Measurements from ENCODE around the gene SCRN1. TPM values are rescaled to one million over a fixed set of nuclear protein-coding genes. Genes with fewer than 3 reads are reported as not detected.

Gene SCRN1
- total and polyA plus RNA-seq, 2 experiments from 2014 or later = 47.1 to 73.5 TPM

DNA sequence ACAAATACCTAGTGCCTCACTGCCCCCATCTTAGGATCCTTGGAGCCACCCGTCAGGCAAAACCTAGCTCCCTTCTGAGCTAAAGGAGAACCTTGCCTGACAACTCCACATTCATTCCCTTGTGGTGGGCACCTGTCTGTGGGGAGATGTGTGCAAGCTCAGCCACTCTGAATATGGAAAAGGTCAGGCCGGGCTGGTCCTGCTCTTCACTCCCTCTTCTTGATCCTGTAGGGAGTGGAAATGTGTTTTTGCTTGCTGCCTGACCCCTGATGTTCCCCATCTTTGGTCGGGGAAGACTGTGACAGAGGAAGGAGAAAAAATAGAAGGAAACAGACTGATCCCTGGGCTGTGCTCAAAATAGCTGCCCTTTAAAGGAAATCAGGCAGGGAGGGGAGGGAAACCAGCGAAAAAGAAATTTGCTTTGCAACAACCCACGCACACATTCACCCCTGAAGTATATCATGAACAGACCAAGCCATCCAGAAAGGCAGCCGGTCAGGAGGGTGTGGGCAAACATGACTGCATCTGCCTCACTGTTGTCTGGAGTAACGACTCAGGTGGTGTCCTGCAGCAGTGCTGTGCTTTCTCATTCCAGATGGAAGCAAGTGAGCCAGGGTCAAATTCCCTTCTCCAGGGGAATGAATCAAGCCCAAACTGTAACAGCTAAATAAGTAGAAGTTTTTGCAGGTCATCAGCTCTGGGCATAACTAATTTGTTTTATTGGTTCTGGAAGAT, 74.0 kb downstream of the SCRN1 start:
- H3K27ac ChIP-seq = no peak overlapping the region
- no peaks in the 10 kb centered on the region for H4K20me1 ChIP-seq (ENCODE audit: insufficient read depth, poor library complexity, severe bottlenecking)
- H3K4me1 ChIP-seq (ENCODE audit: insufficient read depth) = no peaks in the 10 kb centered on the region
- no peaks in the 10 kb centered on the region for H3K79me2 ChIP-seq
- H3K36me3 ChIP-seq (replicated peaks; ENCODE audit: insufficient read depth, low read depth) = no peaks in the 10 kb centered on the region
- TF ChIP-seq, protein P1, sequence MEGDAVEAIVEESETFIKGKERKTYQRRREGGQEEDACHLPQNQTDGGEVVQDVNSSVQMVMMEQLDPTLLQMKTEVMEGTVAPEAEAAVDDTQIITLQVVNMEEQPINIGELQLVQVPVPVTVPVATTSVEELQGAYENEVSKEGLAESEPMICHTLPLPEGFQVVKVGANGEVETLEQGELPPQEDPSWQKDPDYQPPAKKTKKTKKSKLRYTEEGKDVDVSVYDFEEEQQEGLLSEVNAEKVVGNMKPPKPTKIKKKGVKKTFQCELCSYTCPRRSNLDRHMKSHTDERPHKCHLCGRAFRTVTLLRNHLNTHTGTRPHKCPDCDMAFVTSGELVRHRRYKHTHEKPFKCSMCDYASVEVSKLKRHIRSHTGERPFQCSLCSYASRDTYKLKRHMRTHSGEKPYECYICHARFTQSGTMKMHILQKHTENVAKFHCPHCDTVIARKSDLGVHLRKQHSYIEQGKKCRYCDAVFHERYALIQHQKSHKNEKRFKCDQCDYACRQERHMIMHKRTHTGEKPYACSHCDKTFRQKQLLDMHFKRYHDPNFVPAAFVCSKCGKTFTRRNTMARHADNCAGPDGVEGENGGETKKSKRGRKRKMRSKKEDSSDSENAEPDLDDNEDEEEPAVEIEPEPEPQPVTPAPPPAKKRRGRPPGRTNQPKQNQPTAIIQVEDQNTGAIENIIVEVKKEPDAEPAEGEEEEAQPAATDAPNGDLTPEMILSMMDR (IDR thresholded peaks at IDR 0.05; ENCODE audit: poor library complexity) = no peak
- no peak for TF ChIP-seq EZH2 (IDR thresholded peaks at IDR 0.05; ENCODE audit: borderline replicate concordance)
- TF ChIP-seq EZH2phosphoT487 (IDR thresholded peaks at IDR 0.05; ENCODE audit: low read depth, severe bottlenecking, unreplicated experiment) = no peak
- H3K9me3 ChIP-seq (ENCODE audit: low read depth) = no peaks in the 10 kb centered on the region
- no peaks in the 10 kb centered on the region for H3K27me3 ChIP-seq
- 79% methylated on average over 7 of the region's 7 CpGs for WGBS (ENCODE audit: low lambda C conversion rate, missing lambda C conversion rate)
- no peak overlapping the region for H3K4me2 ChIP-seq
- no peak overlapping the region for H2AFZ ChIP-seq
- DNase-seq (ENCODE audit: low spot score) = no peak
- H3K4me3 ChIP-seq = no peak overlapping the region
- H3K9me2 ChIP-seq (replicated peaks; ENCODE audit: insufficient read depth) = no peaks in the 10 kb centered on the region

- no peaks in the 10 kb centered on the region for H3K79me2 ChIP-seq
- H3K4me3 ChIP-seq = no peak overlapping the region
- DNase-seq (ENCODE audit: low spot score) = no peak
- H3K4me2 ChIP-seq = no peak overlapping the region
- H3K9me2 ChIP-seq (replicated peaks; ENCODE audit: insufficient read depth) = no peaks in the 10 kb centered on the region
- no peak overlapping the region for H3K27ac ChIP-seq
- H3K27me3 ChIP-seq = no peaks in the 10 kb centered on the region
- 89% methylated on average over 4 of the region's 4 CpGs for WGBS (ENCODE audit: low lambda C conversion rate, missing lambda C conversion rate)
- TF ChIP-seq, protein P1 (IDR thresholded peaks at IDR 0.05; ENCODE audit: poor library complexity) = no peak
- no peak for TF ChIP-seq EZH2phosphoT487 (IDR thresholded peaks at IDR 0.05; ENCODE audit: low read depth, severe bottlenecking, unreplicated experiment)
- no peak for TF ChIP-seq EZH2 (IDR thresholded peaks at IDR 0.05; ENCODE audit: borderline replicate concordance)
- no peaks in the 10 kb centered on the region for H4K20me1 ChIP-seq (ENCODE audit: insufficient read depth, poor library complexity, severe bottlenecking)
- no peak overlapping the region for H2AFZ ChIP-seq
- no peaks in the 10 kb centered on the region for H3K36me3 ChIP-seq (replicated peaks; ENCODE audit: insufficient read depth, low read depth)
- no peaks in the 10 kb centered on the region for H3K9me3 ChIP-seq (ENCODE audit: low read depth)
- no peaks in the 10 kb centered on the region for H3K4me1 ChIP-seq (ENCODE audit: insufficient read depth)
Measured at GRCh38 chr7:29914180-29914579, 75.4 kb downstream of the SCRN1 start.

DNA sequence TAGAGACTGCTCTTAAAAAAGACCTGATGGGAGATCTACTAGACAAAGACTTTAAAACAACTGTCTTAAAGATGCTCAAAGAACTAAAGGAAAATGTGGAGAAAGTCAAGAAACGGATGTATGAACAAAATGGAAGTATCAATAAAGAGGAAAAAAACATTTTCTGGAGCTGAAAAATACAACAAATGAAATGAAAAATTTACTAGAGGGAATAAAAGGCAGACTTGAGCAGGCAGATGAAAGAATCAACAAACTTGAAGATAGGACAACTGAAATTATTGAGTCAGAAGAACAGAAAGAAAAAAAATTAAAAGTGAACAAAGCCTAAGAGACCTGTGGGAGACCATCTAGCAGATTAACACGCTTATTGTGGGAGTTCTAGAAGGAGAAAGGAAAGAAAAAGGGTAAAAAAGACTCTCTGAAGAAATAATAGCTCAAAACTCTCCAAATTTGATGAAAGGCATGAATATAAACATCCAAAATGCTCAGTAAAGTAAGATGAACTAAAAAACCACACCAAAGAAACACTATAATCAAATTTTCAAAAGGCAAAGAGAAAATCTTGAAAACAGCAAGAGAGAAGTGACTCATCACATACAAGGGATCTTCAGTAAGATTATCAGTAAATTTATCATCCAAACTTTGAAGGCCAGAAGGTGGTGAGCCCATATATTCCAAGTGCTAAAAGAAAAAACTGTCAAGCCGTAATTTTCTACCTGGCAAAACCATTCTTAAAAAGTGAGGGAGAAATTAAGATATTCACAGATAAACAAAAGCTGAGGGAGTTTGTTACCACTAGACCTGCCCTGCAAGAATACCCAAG, 83.2 kb downstream of the SCRN1 start:
- no peaks in the 10 kb centered on the region for H4K20me1 ChIP-seq (ENCODE audit: insufficient read depth, poor library complexity, severe bottlenecking)
- H3K4me1 ChIP-seq (ENCODE audit: insufficient read depth) = no peaks in the 10 kb centered on the region
- H3K27ac ChIP-seq = no peak overlapping the region
- no peaks in the 10 kb centered on the region for H3K36me3 ChIP-seq (replicated peaks; ENCODE audit: insufficient read depth, low read depth)
- H3K79me2 ChIP-seq = no peaks in the 10 kb centered on the region
- H3K4me2 ChIP-seq = no peak overlapping the region
- TF ChIP-seq EZH2 (IDR thresholded peaks at IDR 0.05; ENCODE audit: borderline replicate concordance) = no peak
- TF ChIP-seq EZH2phosphoT487 (IDR thresholded peaks at IDR 0.05; ENCODE audit: low read depth, severe bottlenecking, unreplicated experiment) = no peak
- TF ChIP-seq, protein P1 (IDR thresholded peaks at IDR 0.05; ENCODE audit: poor library complexity) = no peak
- H3K9me2 ChIP-seq (replicated peaks; ENCODE audit: insufficient read depth) = no peaks in the 10 kb centered on the region
- H3K27me3 ChIP-seq = no peaks in the 10 kb centered on the region
- no peak overlapping the region for H2AFZ ChIP-seq
- peaks cover 18% of the 10 kb centered on the region for H3K9me3 ChIP-seq (ENCODE audit: low read depth)
- H3K4me3 ChIP-seq = no peak overlapping the region
- 93% methylated on average over 3 of the region's 3 CpGs for WGBS (ENCODE audit: low lambda C conversion rate, missing lambda C conversion rate)
- no peak for DNase-seq (ENCODE audit: low spot score)

All from hepatocyte (in vitro differentiated cells).